ENCODE measurements around the gene COA6.

Gene COA6

GRCh38 chr1:234406871-234407270 is 33.6 kb downstream of the COA6 start:
- TF ChIP-seq CTCF (IDR thresholded peaks at IDR 0.05; ENCODE audit: insufficient read depth, low read length, poor library complexity, severe bottlenecking): no peak
- no peak for DNase-seq (ENCODE audit: extremely low read depth, insufficient read length)
- no peak overlapping the region for H3K4me3 ChIP-seq (replicated peaks; ENCODE audit: low read depth, low read length)
- no peaks in the 10 kb centered on the region for H3K27me3 ChIP-seq (replicated peaks; ENCODE audit: control insufficient read depth, insufficient read depth, low read length)
- H3K36me3 ChIP-seq (ENCODE audit: control insufficient read depth, insufficient read depth, low read length): peaks cover 4% of the 10 kb centered on the region

- no peak for DNase-seq (ENCODE audit: extremely low read depth, insufficient read length)
- Histone ChIP-seq H3K27me3 (replicated peaks; ENCODE audit: control insufficient read depth, insufficient read depth, low read length) (no peaks in the 10 kb centered on the region), H3K36me3 (ENCODE audit: control insufficient read depth, insufficient read depth, low read length) (peaks cover 4% of the 10 kb centered on the region), H3K4me3 (replicated peaks; ENCODE audit: low read depth, low read length) (no peak overlapping the region)
- TF ChIP-seq CTCF (IDR thresholded peaks at IDR 0.05; ENCODE audit: insufficient read depth, low read length, poor library complexity, severe bottlenecking): no peak
Measured at GRCh38 chr1:234408757-234409156, 35.5 kb downstream of the COA6 start.

- no peak for TF ChIP-seq CTCF (IDR thresholded peaks at IDR 0.05; ENCODE audit: insufficient read depth, low read length, poor library complexity, severe bottlenecking)
- H3K36me3 ChIP-seq (ENCODE audit: control insufficient read depth, insufficient read depth, low read length): peaks cover 4% of the 10 kb centered on the region
- H3K27me3 ChIP-seq (replicated peaks; ENCODE audit: control insufficient read depth, insufficient read depth, low read length): no peaks in the 10 kb centered on the region
- DNase-seq (ENCODE audit: extremely low read depth, insufficient read length): no peak
- no peak overlapping the region for H3K4me3 ChIP-seq (replicated peaks; ENCODE audit: low read depth, low read length)
Measured at GRCh38 chr1:234409328-234409727, 36.1 kb downstream of the COA6 start.

GRCh38 chr1:234412830-234413229 is 39.6 kb downstream of the COA6 start:
- no peak for TF ChIP-seq CTCF (IDR thresholded peaks at IDR 0.05; ENCODE audit: insufficient read depth, low read length, poor library complexity, severe bottlenecking)
- no peak for DNase-seq (ENCODE audit: extremely low read depth, insufficient read length)
- Histone ChIP-seq H3K27me3 (replicated peaks; ENCODE audit: control insufficient read depth, insufficient read depth, low read length) (no peaks in the 10 kb centered on the region), H3K4me3 (replicated peaks; ENCODE audit: low read depth, low read length) (no peak overlapping the region), H3K36me3 (ENCODE audit: control insufficient read depth, insufficient read depth, low read length) (peaks cover 4% of the 10 kb centered on the region)

- H3K36me3 ChIP-seq (ENCODE audit: control insufficient read depth, insufficient read depth, low read length): peaks cover 5% of the 10 kb centered on the region
- no peak overlapping the region for H3K4me3 ChIP-seq (replicated peaks; ENCODE audit: low read depth, low read length)
- no peak for TF ChIP-seq CTCF (IDR thresholded peaks at IDR 0.05; ENCODE audit: insufficient read depth, low read length, poor library complexity, severe bottlenecking)
- H3K27me3 ChIP-seq (replicated peaks; ENCODE audit: control insufficient read depth, insufficient read depth, low read length): no peaks in the 10 kb centered on the region
- DNase-seq (ENCODE audit: extremely low read depth, insufficient read length): no peak
Measured at GRCh38 chr1:234413485-234413884, 40.2 kb downstream of the COA6 start.

- H3K36me3 ChIP-seq (ENCODE audit: control insufficient read depth, insufficient read depth, low read length): peaks cover 6% of the 10 kb centered on the region
- TF ChIP-seq CTCF (IDR thresholded peaks at IDR 0.05; ENCODE audit: insufficient read depth, low read length, poor library complexity, severe bottlenecking): no peak
- no peaks in the 10 kb centered on the region for H3K27me3 ChIP-seq (replicated peaks; ENCODE audit: control insufficient read depth, insufficient read depth, low read length)
- H3K4me3 ChIP-seq (replicated peaks; ENCODE audit: low read depth, low read length): no peak overlapping the region
- no peak for DNase-seq (ENCODE audit: extremely low read depth, insufficient read length)
Measured at GRCh38 chr1:234413990-234414389, 40.7 kb downstream of the COA6 start.

All from GM06990 (cell line).